Breast epithelium (tissue), 4 donors: ENCODE results near the gene TSFM. TPM values are rescaled to one million over a fixed set of nuclear protein-coding genes. Genes with fewer than 3 reads are reported as not detected.
"Not testable (repeated sequence)": the region's sequence is repeated elsewhere in the genome, so short reads cannot be mapped to it uniquely, and the experiment has no call there.

Experiments used
- DNase-seq, 2 donors: peaks; one replicate each; pipeline ENCODE4 v3.0.0-alpha.2; 2019; ENCODE audit warnings: low spot score in 2 of 2
- H3K27ac ChIP-seq, 2 donors: fragments of 200-600 bp; sonication (generic) in 1 of 2; one replicate each; pipeline ENCODE4 v1.5.1; 2016 to 2019; ENCODE audit warnings: mild to moderate bottlenecking in 1 of 2
- H3K27me3 ChIP-seq, 2 donors: fragments of 200-600 bp; sonication (generic) in 1 of 2; one replicate each; pipeline versions ENCODE4 v1.5.1 to v1.6.0; 2017 to 2019; ENCODE audit warnings: control low read depth in 1 of 2, mild to moderate bottlenecking in 1 of 2
- H3K36me3 ChIP-seq: fragments of 200-600 bp; one replicate; pipeline ENCODE4 v1.5.1; 2019
- H3K4me1 ChIP-seq, 2 donors: fragments of 200-600 bp; sonication (generic); one replicate each; pipeline ENCODE4 v1.5.1; 2016 to 2019; ENCODE audit warnings: control low read depth in 1 of 2
- H3K4me3 ChIP-seq, 3 donors: fragments of 200-600 bp; sonication (generic); 1 replicate in 2 of 3; 2 replicates in 1 of 3; pipeline ENCODE4 v1.5.1; 2016 to 2019; ENCODE audit warnings: mild to moderate bottlenecking in 3 of 3, moderate library complexity in 2 of 3
- H3K9me3 ChIP-seq, 2 donors: fragments of 200-600 bp; sonication (generic) in 1 of 2; one replicate each; pipeline ENCODE4 v1.5.1; 2016 to 2019; ENCODE audit warnings: control low read depth in 1 of 2
- POLR2A ChIP-seq: fragments of 450-650 bp; IDR thresholded peaks from one replicate; pipeline ENCODE4 v1.6.1; 2016; ENCODE audit warnings: antibody characterized with exemption, mild to moderate bottlenecking, moderate library complexity
- POLR2AphosphoS5 ChIP-seq, 3 donors: sonication (generic); formaldehyde crosslinking; IDR thresholded peaks; one replicate each; pipeline ENCODE4 v1.6.1; 2017; ENCODE audit warnings: antibody characterized with exemption in 3 of 3
- intact Hi-C: fragments of 100-400 bp; cut with DNase I; formaldehyde crosslinking; loops from one replicate; pipeline ENCODE4 v1.15.1; 2023; ENCODE audit warnings: low total_unique reads
- total RNA-seq, 3 donors: library from RNA; depleted of rRNA; stranded (reverse); fragments of >200 nt; gene quantifications; one replicate each; pipeline ENCODE4 v1.1.0, GENCODE V29; 2016
- TF ChIP-seq, protein P1 (sequence below), 3 donors: fragments of 450-650 bp; IDR thresholded peaks; one replicate each; pipeline ENCODE4 v1.5.1; 2016 to 2017; ENCODE audit warnings: antibody characterized with exemption in 3 of 3, mild to moderate bottlenecking in 3 of 3, moderate library complexity in 3 of 3

Gene TSFM
- total RNA-seq, 3 donors from 2014 or later: 17.9 to 30.8 (median 27.2) TPM

DNA sequence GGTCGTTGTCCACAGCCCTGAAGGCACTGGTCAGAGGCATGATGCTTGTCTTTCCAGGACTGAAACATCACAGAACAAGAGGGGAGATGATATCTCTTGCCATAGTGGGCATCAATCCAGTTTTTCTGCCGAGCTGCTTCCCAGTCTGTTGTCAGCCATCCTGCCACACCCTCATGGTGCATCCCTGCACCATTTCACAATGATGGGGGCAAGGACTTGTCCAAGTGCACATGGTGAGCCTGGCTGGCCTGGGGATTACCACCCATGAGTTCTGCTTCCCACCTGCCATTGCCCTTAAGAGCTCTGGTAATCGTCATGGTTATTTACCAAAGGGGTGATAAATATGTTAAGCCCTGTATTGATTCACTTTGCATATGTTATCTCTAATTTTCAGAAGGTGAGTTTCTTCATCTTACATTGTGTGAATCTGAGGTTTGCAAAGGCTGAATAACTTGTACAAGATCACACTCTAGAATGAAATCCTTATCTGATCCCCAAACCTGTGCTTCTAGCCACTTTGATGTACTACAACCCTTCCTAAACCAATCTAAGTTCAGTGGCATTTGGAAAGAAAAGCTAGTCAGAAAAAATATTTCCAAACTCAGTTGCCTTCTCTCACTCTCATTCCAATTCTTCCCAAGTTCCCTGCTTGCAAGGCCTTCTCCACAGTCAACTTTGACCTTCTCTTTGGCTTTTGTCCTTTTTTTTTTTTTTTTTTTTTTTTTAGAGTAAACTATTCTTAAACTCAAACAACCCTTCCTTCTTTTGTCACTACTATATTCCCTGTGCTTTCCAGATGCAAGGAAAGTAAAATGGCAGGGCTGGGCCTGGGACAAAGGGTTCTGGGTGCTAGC, 33.6 kb downstream of the TSFM start:
- Histone ChIP-seq H3K27ac (peak overlapping the region in 1 of 2 donors; percentile 77), H3K36me3 (no peaks in the 10 kb centered on the region), H3K4me3 (no peak overlapping the region), H3K27me3 (no peaks in the 10 kb centered on the region), H3K4me1 (peaks cover 0 to 5% of the 10 kb centered on the region in 2 donors), H3K9me3 (no peaks in the 10 kb centered on the region)
- no peak for DNase-seq
- TF ChIP-seq, protein P1, sequence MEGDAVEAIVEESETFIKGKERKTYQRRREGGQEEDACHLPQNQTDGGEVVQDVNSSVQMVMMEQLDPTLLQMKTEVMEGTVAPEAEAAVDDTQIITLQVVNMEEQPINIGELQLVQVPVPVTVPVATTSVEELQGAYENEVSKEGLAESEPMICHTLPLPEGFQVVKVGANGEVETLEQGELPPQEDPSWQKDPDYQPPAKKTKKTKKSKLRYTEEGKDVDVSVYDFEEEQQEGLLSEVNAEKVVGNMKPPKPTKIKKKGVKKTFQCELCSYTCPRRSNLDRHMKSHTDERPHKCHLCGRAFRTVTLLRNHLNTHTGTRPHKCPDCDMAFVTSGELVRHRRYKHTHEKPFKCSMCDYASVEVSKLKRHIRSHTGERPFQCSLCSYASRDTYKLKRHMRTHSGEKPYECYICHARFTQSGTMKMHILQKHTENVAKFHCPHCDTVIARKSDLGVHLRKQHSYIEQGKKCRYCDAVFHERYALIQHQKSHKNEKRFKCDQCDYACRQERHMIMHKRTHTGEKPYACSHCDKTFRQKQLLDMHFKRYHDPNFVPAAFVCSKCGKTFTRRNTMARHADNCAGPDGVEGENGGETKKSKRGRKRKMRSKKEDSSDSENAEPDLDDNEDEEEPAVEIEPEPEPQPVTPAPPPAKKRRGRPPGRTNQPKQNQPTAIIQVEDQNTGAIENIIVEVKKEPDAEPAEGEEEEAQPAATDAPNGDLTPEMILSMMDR (IDR thresholded peaks at IDR 0.05): no peak
- TF ChIP-seq POLR2AphosphoS5 (IDR thresholded peaks at IDR 0.05) (no peak), POLR2A (no peak)
- intact Hi-C loops: no loop called here

DNA sequence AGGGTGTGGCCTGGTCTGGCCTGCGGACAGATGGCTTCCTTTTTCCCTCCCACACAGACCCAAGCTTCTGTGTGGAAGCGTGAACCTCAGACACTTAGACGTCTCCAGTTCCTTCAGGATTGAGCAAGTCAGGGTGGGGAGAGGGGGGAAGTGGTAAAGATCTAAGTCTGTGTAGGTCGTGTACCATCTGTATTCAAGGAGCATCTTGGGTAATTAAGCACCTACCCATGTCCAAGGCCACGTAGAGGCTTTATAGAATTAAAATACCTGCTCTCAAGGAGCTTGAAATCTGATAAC, 34.2 kb downstream of the TSFM start:
- no peak overlapping the region for H3K4me3 ChIP-seq
- intact Hi-C loops: no loop called here
- no peaks in the 10 kb centered on the region for H3K9me3 ChIP-seq
- no peak for TF ChIP-seq POLR2AphosphoS5 (IDR thresholded peaks at IDR 0.05)
- TF ChIP-seq, protein P1 (IDR thresholded peaks at IDR 0.05): no peak
- TF ChIP-seq POLR2A: no peak
- no peak for DNase-seq
- peak overlapping the region in 1 of 2 donors; percentile 77 for H3K27ac ChIP-seq
- H3K27me3 ChIP-seq: no peaks in the 10 kb centered on the region
- H3K36me3 ChIP-seq: no peaks in the 10 kb centered on the region
- H3K4me1 ChIP-seq: peaks cover 0 to 5% of the 10 kb centered on the region in 2 donors

DNA sequence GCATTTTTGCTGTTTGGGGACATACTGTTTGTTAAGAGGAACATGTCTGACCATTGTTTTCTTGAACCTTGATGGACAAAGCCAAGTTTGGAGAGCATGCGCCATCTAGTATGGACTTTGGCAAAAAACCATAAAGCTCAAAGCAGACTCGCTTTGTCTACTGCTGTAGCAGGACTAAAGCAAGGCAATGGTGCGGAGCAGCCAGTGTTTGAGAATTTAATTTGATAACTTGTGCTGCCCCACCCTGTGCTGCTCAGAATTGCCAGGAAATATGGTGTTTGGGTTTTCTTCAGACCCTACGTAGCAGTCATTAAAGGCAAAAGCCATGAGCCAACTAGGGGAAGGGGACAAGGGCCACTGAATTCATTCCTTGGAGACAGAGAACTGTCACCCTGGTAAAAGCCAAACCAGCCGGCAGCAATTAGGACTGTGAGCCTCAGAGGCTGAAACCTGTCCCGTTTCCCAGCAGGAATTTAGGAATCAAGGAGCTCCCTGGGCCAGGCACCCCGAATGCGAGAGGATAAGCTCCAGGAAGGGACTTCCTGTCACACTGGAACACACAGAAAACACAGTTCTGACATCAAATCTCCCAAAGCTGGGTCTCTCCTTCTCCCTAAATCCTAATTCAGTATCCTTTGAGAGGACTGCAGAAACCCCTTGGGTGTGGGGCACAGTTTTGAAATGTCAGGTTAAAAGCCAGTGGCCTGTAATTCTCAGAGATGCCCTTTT, 34.8 kb downstream of the TSFM start:
- no peak overlapping the region for H3K4me3 ChIP-seq
- peaks cover 0 to 5% of the 10 kb centered on the region in 2 donors for H3K4me1 ChIP-seq
- no peaks in the 10 kb centered on the region for H3K9me3 ChIP-seq
- TF ChIP-seq POLR2AphosphoS5 (IDR thresholded peaks at IDR 0.05): no peak
- TF ChIP-seq, protein P1 (IDR thresholded peaks at IDR 0.05): no peak
- TF ChIP-seq POLR2A: no peak
- peak overlapping the region in 1 of 2 donors; percentile 77 for H3K27ac ChIP-seq
- intact Hi-C loops: no loop called here
- DNase-seq: no peak
- H3K36me3 ChIP-seq: no peaks in the 10 kb centered on the region
- H3K27me3 ChIP-seq: no peaks in the 10 kb centered on the region

DNA sequence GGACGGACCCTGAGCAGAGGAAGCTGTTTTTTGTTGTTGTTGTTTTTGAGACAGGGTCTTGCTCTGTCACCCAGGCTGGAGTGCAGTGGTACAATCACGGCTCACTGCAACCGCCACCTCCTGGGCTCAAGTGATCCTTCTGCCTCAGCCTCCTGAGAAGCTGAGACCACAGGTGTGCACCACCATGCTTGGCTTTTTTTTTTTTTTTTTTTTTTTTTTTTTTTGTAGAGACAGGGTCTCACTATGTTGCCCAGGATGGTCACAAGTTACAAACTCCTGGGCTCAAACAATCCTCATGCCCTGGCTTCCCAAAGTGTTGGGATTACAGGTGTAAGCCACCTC, 35.4 kb downstream of the TSFM start:
- peak overlapping the region in 1 of 2 donors; percentile 77 for H3K27ac ChIP-seq
- intact Hi-C loops, H3K9me3 ChIP-seq, H3K4me1 ChIP-seq, H3K27me3 ChIP-seq, H3K4me3 ChIP-seq, H3K36me3 ChIP-seq, DNase-seq: not testable (repeated sequence)

DNA sequence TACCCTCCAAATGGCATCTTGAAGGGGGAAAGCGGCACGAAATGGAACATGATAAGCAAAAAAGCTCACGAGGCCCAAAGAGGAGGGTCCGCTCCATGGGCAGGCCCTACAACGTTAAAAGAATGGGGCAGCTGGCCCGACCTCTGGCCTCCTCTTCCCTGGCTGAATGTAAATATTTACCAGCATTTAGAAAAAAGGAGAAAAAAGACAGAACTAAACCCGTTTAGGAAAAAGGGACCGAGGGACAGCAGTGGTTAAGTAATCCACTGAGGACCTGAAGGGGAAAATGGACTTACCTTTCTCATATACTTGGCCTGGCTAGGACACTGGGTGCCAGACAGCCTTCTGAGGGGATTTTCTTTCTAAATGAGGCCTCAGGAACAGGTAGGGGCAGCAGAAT, 37.5 kb downstream of the TSFM start:
- H3K9me3 ChIP-seq, H3K4me1 ChIP-seq, H3K4me3 ChIP-seq, H3K27me3 ChIP-seq, DNase-seq: not testable (repeated sequence)
- intact Hi-C loops: loop anchor here (5.0 kb wide), 1 partner anchor 38 kb away; the partner anchor contains the start of gene TSFM
- Histone ChIP-seq H3K36me3 (peaks cover 10% of the 10 kb centered on the region), H3K27ac (peak overlapping the region in 1 of 2 donors; percentile 5)

DNA sequence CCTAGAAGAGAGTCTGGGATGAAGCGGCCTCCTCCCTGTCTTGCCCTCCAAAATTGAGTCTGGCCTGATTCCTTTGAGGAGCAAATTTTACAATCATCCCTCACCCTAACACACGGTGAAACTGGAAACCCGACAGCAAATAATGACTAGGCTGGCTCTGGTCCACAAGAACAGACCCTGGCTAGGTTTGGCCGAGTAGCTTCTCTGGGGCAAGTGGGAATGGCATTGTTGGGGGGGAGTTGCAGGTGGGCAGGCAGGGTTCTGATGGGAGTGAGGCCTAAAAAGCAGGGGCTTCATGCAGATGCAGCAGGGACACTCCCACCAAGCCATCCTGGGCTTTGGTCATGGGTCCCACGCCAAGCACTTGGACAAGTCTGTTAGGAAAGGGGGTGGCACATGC, 38.4 kb downstream of the TSFM start:
- H3K9me3 ChIP-seq, H3K4me3 ChIP-seq, DNase-seq, H3K27me3 ChIP-seq, H3K4me1 ChIP-seq: not testable (repeated sequence)
- intact Hi-C loops: loop anchor here (5.0 kb wide), 1 partner anchor 39 kb away; the partner anchor contains the start of gene TSFM
- H3K36me3 ChIP-seq: peaks cover 16% of the 10 kb centered on the region
- peak overlapping the region; percentile 5 to 40 for H3K27ac ChIP-seq
